GM21423 (cell line): ENCODE data around the gene KCNA2.

ENCODE experiments used
- ATAC-seq: cut with Tn5 transposase; IDR thresholded peaks from one replicate; pipeline ENCODE4 v1.9.1; 2021; ENCODE audit warnings: mild to moderate bottlenecking, moderate library complexity; ENCODE audit not compliant: unreplicated experiment

Gene KCNA2

GRCh38 chr1:110604586-110605148 is 1.5 kb downstream of the KCNA2 start:
- no peak for ATAC-seq

- ATAC-seq: no peak
Observed at GRCh38 chr1:110603058-110603457, 3.1 kb downstream of the KCNA2 start.

- ATAC-seq: no peak
Observed at GRCh38 chr1:110602466-110602865, 3.7 kb downstream of the KCNA2 start.

- ATAC-seq: no peak
Observed at GRCh38 chr1:110601332-110601731, 4.8 kb downstream of the KCNA2 start.

GRCh38 chr1:110600716-110601115 is 5.4 kb downstream of the KCNA2 start:
- no peak for ATAC-seq

- ATAC-seq: no peak
Observed at GRCh38 chr1:110597966-110598365, 8.2 kb downstream of the KCNA2 start.

- ATAC-seq: no peak
Observed at GRCh38 chr1:110596312-110596711, 9.8 kb downstream of the KCNA2 start.

GRCh38 chr1:110595353-110595710 is 10.8 kb downstream of the KCNA2 start:
- ATAC-seq: no peak

- ATAC-seq: no peak
Observed at GRCh38 chr1:110594456-110595352, 11.5 kb downstream of the KCNA2 start.

- ATAC-seq: no peak
Observed at GRCh38 chr1:110593902-110594301, 12.3 kb downstream of the KCNA2 start.

- no peak for ATAC-seq
Observed at GRCh38 chr1:110591956-110592355, 14.2 kb downstream of the KCNA2 start.

GRCh38 chr1:110588991-110589390 is 17.2 kb downstream of the KCNA2 start:
- no peak for ATAC-seq

GRCh38 chr1:110588486-110588885 is 17.7 kb downstream of the KCNA2 start:
- no peak for ATAC-seq

- no peak for ATAC-seq
Observed at GRCh38 chr1:110587906-110588305, 18.3 kb downstream of the KCNA2 start.

GRCh38 chr1:110585481-110585880 is 20.7 kb downstream of the KCNA2 start:
- no peak for ATAC-seq

- ATAC-seq: no peak
Observed at GRCh38 chr1:110584045-110584444, 22.1 kb downstream of the KCNA2 start.

- ATAC-seq: no peak
Observed at GRCh38 chr1:110583505-110583904, 22.7 kb downstream of the KCNA2 start.

GRCh38 chr1:110582378-110582777 is 23.8 kb downstream of the KCNA2 start:
- ATAC-seq: no peak

GRCh38 chr1:110581682-110582145 is 24.4 kb downstream of the KCNA2 start:
- ATAC-seq: no peak

- no peak for ATAC-seq
Observed at GRCh38 chr1:110580244-110580643, 25.9 kb downstream of the KCNA2 start.

- no peak for ATAC-seq
Observed at GRCh38 chr1:110579460-110579859, 26.7 kb downstream of the KCNA2 start.

GRCh38 chr1:110576441-110576840 is 29.7 kb downstream of the KCNA2 start:
- no peak for ATAC-seq
